HepG2 (cell line): ENCODE measurements around the gene ZNF148. TPM values are rescaled to one million over a fixed set of nuclear protein-coding genes. Genes with fewer than 3 reads are reported as not detected.

Experiments used
- CHD4 ChIP-seq: fragments of 200-600 bp; sonication (generic); IDR thresholded peaks from 2 replicates; pipeline ENCODE4 v1.7.0; 2017; ENCODE audit warnings: mild to moderate bottlenecking, low read length, borderline replicate concordance
- DNMT1 ChIP-seq: sonication (generic); formaldehyde crosslinking; IDR thresholded peaks from 2 replicates; pipeline ENCODE4 v1.5.1; 2020; ENCODE audit warnings: mild to moderate bottlenecking, missing genetic modification reagents
- FOXJ3 ChIP-seq: sonication (generic); formaldehyde crosslinking; IDR thresholded peaks from 2 replicates; pipeline ENCODE4 v1.4.0; 2020; ENCODE audit warnings: missing genetic modification reagents, mild to moderate bottlenecking, borderline replicate concordance
- IRF1 ChIP-seq: sonication (generic); formaldehyde crosslinking; IDR thresholded peaks from 2 replicates; pipeline ENCODE4 v1.4.0; 2020; ENCODE audit warnings: low read depth, mild to moderate bottlenecking, missing genetic modification reagents
- PTBP1 ChIP-seq: fragments of 200-400 bp; formaldehyde crosslinking; IDR thresholded peaks from 2 replicates; pipeline ENCODE4 v1.6.1; 2018; ENCODE audit warnings: low read length, low read depth; ENCODE audit not compliant: poor library complexity, severe bottlenecking
- RFX3 ChIP-seq: IDR thresholded peaks from 2 replicates; pipeline ENCODE4 v1.6.1; 2016; ENCODE audit warnings: missing biosample characterization, missing genetic modification reagents
- RXRA ChIP-seq: sonication (generic); formaldehyde crosslinking; IDR thresholded peaks from 2 replicates; pipeline ENCODE4 v1.5.1; 2020; ENCODE audit warnings: missing genetic modification reagents
- SRSF9 ChIP-seq: fragments of 200-400 bp; formaldehyde crosslinking; IDR thresholded peaks from 2 replicates; pipeline ENCODE4 v1.6.1; 2018; ENCODE audit warnings: borderline replicate concordance, mild to moderate bottlenecking, low read depth, low read length; ENCODE audit not compliant: insufficient read depth, poor library complexity, severe bottlenecking
- ZMAT3 ChIP-seq: sonication (generic); formaldehyde crosslinking; conservative IDR thresholded peaks from 2 replicates; pipeline ENCODE4 v1.7.0; 2021; ENCODE audit warnings: missing genetic modification reagents
- ZMAT5 ChIP-seq: sonication (generic); formaldehyde crosslinking; IDR thresholded peaks from 2 replicates; pipeline ENCODE4 v1.5.0; 2020; ENCODE audit warnings: mild to moderate bottlenecking, low read depth, missing genetic modification reagents, borderline replicate concordance
- ZMYM3 ChIP-seq: sonication (generic); formaldehyde crosslinking; IDR thresholded peaks from 2 replicates; pipeline ENCODE4 v1.5.1; 2020; ENCODE audit warnings: mild to moderate bottlenecking, missing genetic modification reagents
- ZNF337 ChIP-seq: sonication (generic); formaldehyde crosslinking; IDR thresholded peaks from 2 replicates; pipeline ENCODE4 v1.5.1; 2020; ENCODE audit warnings: missing genetic modification reagents, low read depth, mild to moderate bottlenecking, borderline replicate concordance
- ZNF431 ChIP-seq: sonication (generic); formaldehyde crosslinking; IDR thresholded peaks from 2 replicates; pipeline ENCODE4 v1.9.0; 2022; ENCODE audit warnings: missing genetic modification reagents, low read depth, mild to moderate bottlenecking, borderline replicate concordance
- ZNF546 ChIP-seq: sonication (generic); formaldehyde crosslinking; conservative IDR thresholded peaks from 2 replicates; pipeline ENCODE4 v1.8.1; 2023; ENCODE audit warnings: mild to moderate bottlenecking, missing genetic modification reagents
- ZNF772 ChIP-seq: sonication (generic); formaldehyde crosslinking; IDR thresholded peaks from 2 replicates; pipeline ENCODE4 v1.5.0; 2020; ENCODE audit warnings: mild to moderate bottlenecking, missing genetic modification reagents
- polyA plus RNA-seq, 8 experiments: library from polyadenylated mRNA; depleted of rRNA in 3 of 8; stranded (reverse) in 7 of 8; unstranded in 1 of 8; fragments of >200 nt; fragmentation: Illumina TruSeq in 4 of 8; extraction: Trizol in 4 of 8; gene quantifications; 2 replicates each; pipeline versions ENCODE4 v1.2.1 to v1.2.3, GENCODE V29; 2011 to 2016; ENCODE audit warnings: low read depth in 4 of 8, missing spikeins in 1 of 8, mixed read lengths in 1 of 8; ENCODE audit not compliant: insufficient read depth in 1 of 8
- total RNA-seq, 5 experiments: library from RNA; depleted of rRNA; stranded (reverse); fragments of >200 nt; fragmentation: Illumina TruSeq; extraction: Trizol; gene quantifications; 2 replicates each; pipeline ENCODE4 v1.2.3, GENCODE V29; 2016; ENCODE audit warnings: low read depth in 1 of 5
- TF ChIP-seq, protein P1 (sequence below): sonication (generic); formaldehyde crosslinking; IDR thresholded peaks from 2 replicates; pipeline ENCODE4 v1.4.0; 2020; ENCODE audit warnings: mild to moderate bottlenecking, missing genetic modification reagents
- TF ChIP-seq, protein P2 (sequence below): sonication (generic); formaldehyde crosslinking; IDR thresholded peaks from 2 replicates; pipeline ENCODE4 v1.5.0; 2020; ENCODE audit warnings: missing genetic modification reagents, mild to moderate bottlenecking, borderline replicate concordance
- TF ChIP-seq, protein P3 (sequence below): sonication (generic); formaldehyde crosslinking; IDR thresholded peaks from 2 replicates; pipeline ENCODE4 v1.9.0; 2022; ENCODE audit warnings: low read depth, missing genetic modification reagents

ZNF148 gene
- total and polyA plus RNA-seq, 2 of the 13 experiments (the other 11 are each of a cell fraction or from before 2014, with no cell fraction given) = 10.6 to 36.1 TPM

DNA sequence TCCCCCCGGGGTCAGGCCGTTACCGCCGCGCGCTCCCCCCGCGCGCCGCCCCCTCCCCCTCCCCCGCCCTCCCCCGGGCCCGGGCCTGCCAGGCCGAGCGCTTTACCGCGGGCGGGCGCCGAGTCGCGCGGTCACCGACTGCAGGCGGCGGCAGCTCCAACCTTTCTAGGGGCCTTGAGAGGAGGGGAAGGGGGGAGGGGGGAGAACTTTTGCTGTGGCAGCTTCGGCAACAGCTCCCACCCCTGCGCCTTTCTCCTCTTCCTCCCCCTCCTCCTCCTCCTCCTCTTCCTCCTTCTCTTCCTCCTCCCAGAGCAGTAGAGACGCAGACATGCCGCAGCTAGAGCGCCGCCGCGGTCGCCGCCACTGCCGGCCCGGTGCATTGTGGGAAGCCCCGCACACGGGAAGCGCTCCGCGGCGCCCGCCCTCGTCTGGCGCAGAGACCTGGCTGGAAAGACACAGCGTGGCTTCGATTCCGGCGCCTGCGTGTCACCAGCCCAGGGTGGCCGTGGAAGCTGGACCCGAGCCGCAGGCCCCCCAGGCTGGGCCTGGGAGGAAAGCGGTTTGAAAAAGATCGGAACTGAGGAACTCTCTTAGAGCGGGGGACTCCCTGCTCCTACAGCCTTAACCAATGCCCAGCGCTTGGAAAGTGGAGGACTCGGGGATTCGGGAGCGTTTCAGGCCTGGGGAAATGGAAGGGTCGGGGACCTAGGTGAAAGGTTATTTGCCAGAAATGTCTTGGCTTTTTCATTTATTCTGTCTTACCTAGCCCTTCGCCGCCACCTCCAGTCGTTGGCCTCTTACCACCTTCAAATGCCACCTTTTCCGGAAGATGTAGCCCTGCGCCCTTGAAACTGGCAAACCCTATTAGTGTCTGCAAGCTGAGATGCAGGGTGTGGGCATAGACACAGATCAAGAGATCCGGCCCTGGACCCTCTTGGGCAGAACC, at the start of gene ZNF148 (continued):
- TF ChIP-seq, protein P1, sequence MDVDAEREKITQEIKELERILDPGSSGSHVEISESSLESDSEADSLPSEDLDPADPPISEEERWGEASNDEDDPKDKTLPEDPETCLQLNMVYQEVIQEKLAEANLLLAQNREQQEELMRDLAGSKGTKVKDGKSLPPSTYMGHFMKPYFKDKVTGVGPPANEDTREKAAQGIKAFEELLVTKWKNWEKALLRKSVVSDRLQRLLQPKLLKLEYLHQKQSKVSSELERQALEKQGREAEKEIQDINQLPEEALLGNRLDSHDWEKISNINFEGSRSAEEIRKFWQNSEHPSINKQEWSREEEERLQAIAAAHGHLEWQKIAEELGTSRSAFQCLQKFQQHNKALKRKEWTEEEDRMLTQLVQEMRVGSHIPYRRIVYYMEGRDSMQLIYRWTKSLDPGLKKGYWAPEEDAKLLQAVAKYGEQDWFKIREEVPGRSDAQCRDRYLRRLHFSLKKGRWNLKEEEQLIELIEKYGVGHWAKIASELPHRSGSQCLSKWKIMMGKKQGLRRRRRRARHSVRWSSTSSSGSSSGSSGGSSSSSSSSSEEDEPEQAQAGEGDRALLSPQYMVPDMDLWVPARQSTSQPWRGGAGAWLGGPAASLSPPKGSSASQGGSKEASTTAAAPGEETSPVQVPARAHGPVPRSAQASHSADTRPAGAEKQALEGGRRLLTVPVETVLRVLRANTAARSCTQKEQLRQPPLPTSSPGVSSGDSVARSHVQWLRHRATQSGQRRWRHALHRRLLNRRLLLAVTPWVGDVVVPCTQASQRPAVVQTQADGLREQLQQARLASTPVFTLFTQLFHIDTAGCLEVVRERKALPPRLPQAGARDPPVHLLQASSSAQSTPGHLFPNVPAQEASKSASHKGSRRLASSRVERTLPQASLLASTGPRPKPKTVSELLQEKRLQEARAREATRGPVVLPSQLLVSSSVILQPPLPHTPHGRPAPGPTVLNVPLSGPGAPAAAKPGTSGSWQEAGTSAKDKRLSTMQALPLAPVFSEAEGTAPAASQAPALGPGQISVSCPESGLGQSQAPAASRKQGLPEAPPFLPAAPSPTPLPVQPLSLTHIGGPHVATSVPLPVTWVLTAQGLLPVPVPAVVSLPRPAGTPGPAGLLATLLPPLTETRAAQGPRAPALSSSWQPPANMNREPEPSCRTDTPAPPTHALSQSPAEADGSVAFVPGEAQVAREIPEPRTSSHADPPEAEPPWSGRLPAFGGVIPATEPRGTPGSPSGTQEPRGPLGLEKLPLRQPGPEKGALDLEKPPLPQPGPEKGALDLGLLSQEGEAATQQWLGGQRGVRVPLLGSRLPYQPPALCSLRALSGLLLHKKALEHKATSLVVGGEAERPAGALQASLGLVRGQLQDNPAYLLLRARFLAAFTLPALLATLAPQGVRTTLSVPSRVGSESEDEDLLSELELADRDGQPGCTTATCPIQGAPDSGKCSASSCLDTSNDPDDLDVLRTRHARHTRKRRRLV (CRISPR knock-in tag) = 0 out of 2 replicates have a peak, but pooled peaks have one; percentile 7
- TF ChIP-seq IRF1 (CRISPR knock-in tag) (no peak), ZMYM3 (CRISPR knock-in tag) (peak; percentile 77), SRSF9 (no peak), RFX3 (CRISPR knock-in tag) (peak; percentile 23; the same call in 1 of the 2 replicates), RXRA (peak; percentile 66), DNMT1 (CRISPR knock-in tag) (no peak), ZNF337 (no peak), CHD4 (no peak), ZMAT5 (no peak), FOXJ3 (peak; percentile 25; the same call in 1 of the 2 replicates), ZNF546 (no peak; the same call in 1 of the 2 replicates), ZNF772 (CRISPR knock-in tag) (peak; percentile 93; the same call in 1 of the 2 replicates), ZMAT3 (CRISPR knock-in tag) (no peak; the same call in 1 of the 2 replicates), PTBP1 (peak; percentile 84), ZNF431 (CRISPR knock-in tag) (no peak)
- TF ChIP-seq, protein P2, sequence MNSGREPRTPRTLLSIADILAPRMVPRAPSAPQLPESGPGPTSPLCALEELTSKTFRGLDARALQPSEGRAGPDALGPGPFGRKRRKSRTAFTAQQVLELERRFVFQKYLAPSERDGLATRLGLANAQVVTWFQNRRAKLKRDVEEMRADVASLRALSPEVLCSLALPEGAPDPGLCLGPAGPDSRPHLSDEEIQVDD (CRISPR knock-in tag) = no peak
- TF ChIP-seq, protein P3, sequence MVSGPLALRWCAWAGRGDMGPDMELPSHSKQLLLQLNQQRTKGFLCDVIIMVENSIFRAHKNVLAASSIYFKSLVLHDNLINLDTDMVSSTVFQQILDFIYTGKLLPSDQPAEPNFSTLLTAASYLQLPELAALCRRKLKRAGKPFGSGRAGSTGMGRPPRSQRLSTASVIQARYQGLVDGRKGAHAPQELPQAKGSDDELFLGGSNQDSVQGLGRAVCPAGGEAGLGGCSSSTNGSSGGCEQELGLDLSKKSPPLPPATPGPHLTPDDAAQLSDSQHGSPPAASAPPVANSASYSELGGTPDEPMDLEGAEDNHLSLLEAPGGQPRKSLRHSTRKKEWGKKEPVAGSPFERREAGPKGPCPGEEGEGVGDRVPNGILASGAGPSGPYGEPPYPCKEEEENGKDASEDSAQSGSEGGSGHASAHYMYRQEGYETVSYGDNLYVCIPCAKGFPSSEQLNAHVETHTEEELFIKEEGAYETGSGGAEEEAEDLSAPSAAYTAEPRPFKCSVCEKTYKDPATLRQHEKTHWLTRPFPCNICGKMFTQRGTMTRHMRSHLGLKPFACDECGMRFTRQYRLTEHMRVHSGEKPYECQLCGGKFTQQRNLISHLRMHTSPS (CRISPR knock-in tag) = no peak; the same call in 1 of the 2 replicates
